Neural crest cell (in vitro differentiated cells): ENCODE results near the gene HHLA2. TPM values are rescaled to one million over a fixed set of nuclear protein-coding genes. Genes with fewer than 3 reads are reported as not detected.

Source experiments
- DNase-seq: peaks from one replicate; pipeline ENCODE4 v3.0.0; 2021; ENCODE audit warnings: low read depth, mixed read lengths, low spot score
- H3K27ac Mint-ChIP-seq: one replicate; pipeline ENCODE4 v1.8.0; 2021; ENCODE audit warnings: mild to moderate bottlenecking, mixed read lengths; ENCODE audit not compliant: unreplicated experiment
- H3K27me3 Mint-ChIP-seq: 2 replicates; pipeline ENCODE4 v1.8.0; 2021; ENCODE audit warnings: low read depth, mild to moderate bottlenecking, mixed read lengths
- H3K36me3 Mint-ChIP-seq: 2 replicates; pipeline ENCODE4 v1.8.0; 2021; ENCODE audit warnings: low read depth, mild to moderate bottlenecking, mixed read lengths
- H3K4me1 Mint-ChIP-seq: 2 replicates; pipeline ENCODE4 v1.8.0; 2021; ENCODE audit warnings: mixed read lengths
- H3K4me3 Mint-ChIP-seq: one replicate; pipeline ENCODE4 v1.8.0; 2021; ENCODE audit warnings: mild to moderate bottlenecking, mixed read lengths
- H3K9me3 Mint-ChIP-seq: 2 replicates; pipeline ENCODE4 v1.8.0; 2021; ENCODE audit warnings: mixed read lengths
- CTCF ChIP-seq: fragments of 200-600 bp; sonication (generic); conservative IDR thresholded peaks from 2 replicates; pipeline ENCODE4 v1.5.0; 2021; ENCODE audit warnings: antibody characterized with exemption, mild to moderate bottlenecking
- total RNA-seq: library from RNA; stranded (reverse); gene quantifications from 2 replicates; pipeline ENCODE4 v1.2.1, GENCODE V29; 2021

Gene HHLA2
- total RNA-seq, 1 donor from 2014 or later: not detected

- TF ChIP-seq CTCF: no peak
- Mint-ChIP-seq H3K9me3 (no peaks in the 10 kb centered on the region), H3K27ac (no peak overlapping the region), H3K36me3 (no peaks in the 10 kb centered on the region), H3K4me1 (peaks cover 12% of the 10 kb centered on the region), H3K27me3 (no peaks in the 10 kb centered on the region), H3K4me3 (no peak overlapping the region)
- no peak for DNase-seq
These were observed 113.4 kb downstream of the HHLA2 start for GRCh38 chr3:108409800-108410178.

GRCh38 chr3:108410531-108410984 is 114.2 kb downstream of the HHLA2 start:
- Mint-ChIP-seq H3K9me3 (no peaks in the 10 kb centered on the region), H3K4me1 (peaks cover 12% of the 10 kb centered on the region), H3K27ac (no peak overlapping the region), H3K4me3 (no peak overlapping the region), H3K36me3 (no peaks in the 10 kb centered on the region), H3K27me3 (no peaks in the 10 kb centered on the region)
- no peak for DNase-seq
- TF ChIP-seq CTCF: no peak

- Mint-ChIP-seq H3K4me1 (peaks cover 2% of the 10 kb centered on the region), H3K9me3 (no peaks in the 10 kb centered on the region), H3K36me3 (no peaks in the 10 kb centered on the region), H3K4me3 (no peak overlapping the region), H3K27me3 (no peaks in the 10 kb centered on the region), H3K27ac (no peak overlapping the region)
- no peak for TF ChIP-seq CTCF
- DNase-seq: no peak
These were observed 115.9 kb downstream of the HHLA2 start for GRCh38 chr3:108412121-108412750.

- no peak for DNase-seq
- no peak overlapping the region for H3K4me3 Mint-ChIP-seq
- no peak for TF ChIP-seq CTCF
- no peaks in the 10 kb centered on the region for H3K4me1 Mint-ChIP-seq
- H3K27me3 Mint-ChIP-seq: no peaks in the 10 kb centered on the region
- H3K27ac Mint-ChIP-seq: no peak overlapping the region
- H3K36me3 Mint-ChIP-seq: no peaks in the 10 kb centered on the region
- no peaks in the 10 kb centered on the region for H3K9me3 Mint-ChIP-seq
These were observed 117.7 kb downstream of the HHLA2 start for GRCh38 chr3:108414007-108414406.

GRCh38 chr3:108415661-108416060 is 119.3 kb downstream of the HHLA2 start:
- H3K27ac Mint-ChIP-seq: no peak overlapping the region

More at GRCh38 chr3:108415661-108416060, 119.3 kb downstream of the HHLA2 start:
- Mint-ChIP-seq H3K27me3 (no peaks in the 10 kb centered on the region), H3K4me3 (no peak overlapping the region), H3K4me1 (no peaks in the 10 kb centered on the region), H3K9me3 (no peaks in the 10 kb centered on the region), H3K36me3 (no peaks in the 10 kb centered on the region)
- no peak for TF ChIP-seq CTCF
- DNase-seq: no peak
